Fibroblast of villous mesenchyme (primary cell): ENCODE results near the gene DIP2B. TPM values are rescaled to one million over a fixed set of nuclear protein-coding genes. Genes with fewer than 3 reads are reported as not detected.
"Not testable (repeated sequence)": the region's sequence is repeated elsewhere in the genome, so short reads cannot be mapped to it uniquely, and the experiment has no call there.

Source experiments
- DNase-seq: peaks from one replicate; pipeline ENCODE4 v3.0.0-alpha.2; 2010; ENCODE audit warnings: low read depth
- H3K4me3 ChIP-seq: 2 replicates; pipeline ENCODE4 v1.5.1; 2011; ENCODE audit warnings: low read depth, mild to moderate bottlenecking, low read length
- CTCF ChIP-seq: IDR thresholded peaks from 2 replicates; pipeline ENCODE4 v1.5.1; 2012; ENCODE audit warnings: low read depth, mild to moderate bottlenecking, low read length; ENCODE audit not compliant: insufficient read depth
- total RNA-seq: library from RNA; depleted of rRNA; stranded (reverse); fragments of >200 nt; gene quantifications from 2 replicates; pipeline ENCODE4 v1.2.3, GENCODE V29; 2012

DIP2B gene
- total RNA-seq, 1 donor, result 29.8 TPM

- no peak for DNase-seq
- no peak overlapping the region for H3K4me3 ChIP-seq
- no peak for TF ChIP-seq CTCF
Observed at GRCh38 chr12:50538182-50538581, 33.4 kb downstream of the DIP2B start.

- TF ChIP-seq CTCF, result no peak
- DNase-seq, result no peak
Observed at GRCh38 chr12:50541139-50541538, 36.4 kb downstream of the DIP2B start.

GRCh38 chr12:50542448-50542847 lies 37.7 kb downstream of the DIP2B start:
- H3K4me3 ChIP-seq, result no peak overlapping the region
- no peak for TF ChIP-seq CTCF
- DNase-seq, result no peak

More at GRCh38 chr12:50541139-50541538, 36.4 kb downstream of the DIP2B start:
- no peak overlapping the region for H3K4me3 ChIP-seq

GRCh38 chr12:50543188-50543587 lies 38.4 kb downstream of the DIP2B start:
- not testable (repeated sequence) for H3K4me3 ChIP-seq, DNase-seq

GRCh38 chr12:50545213-50545612 lies 40.4 kb downstream of the DIP2B start:
- no peak for DNase-seq
- TF ChIP-seq CTCF, result no peak
- no peak overlapping the region for H3K4me3 ChIP-seq

- DNase-seq, result peak; percentile 71
- no peak overlapping the region for H3K4me3 ChIP-seq
- no peak for TF ChIP-seq CTCF
Observed at GRCh38 chr12:50545786-50546185, 41.0 kb downstream of the DIP2B start.

GRCh38 chr12:50546441-50547318 lies 41.9 kb downstream of the DIP2B start:
- no peak overlapping the region for H3K4me3 ChIP-seq
- no peak for DNase-seq
- no peak for TF ChIP-seq CTCF
